Psoas muscle (tissue), 8 donors: ENCODE measurements around the gene ADAMTSL3. TPM values are rescaled to one million over a fixed set of nuclear protein-coding genes. Genes with fewer than 3 reads are reported as not detected.

Experiments
- ATAC-seq, 4 donors: fragments of 200-7000 bp; cut with Tn5 transposase; one replicate each; pipeline ENCODE4 v1.9.1; 2020; ENCODE audit warnings: moderate library complexity in 3 of 4, mild to moderate bottlenecking in 2 of 4
- DNase-seq, 2 donors: peaks; one replicate each; pipeline ENCODE4 v3.0.0-alpha.2; 2020
- H3K27ac ChIP-seq: fragments of 200-600 bp; one replicate; pipeline ENCODE4 v1.8.0; 2022
- H3K27me3 ChIP-seq, 3 donors: fragments of 200-600 bp in 1 of 3; one replicate each; pipeline versions ENCODE4 v1.6.1 to v1.8.0; 2013 to 2022; ENCODE audit warnings: low read length in 2 of 3, mild to moderate bottlenecking in 2 of 3, moderate library complexity in 1 of 3; ENCODE audit not compliant: insufficient read depth in 3 of 3
- H3K36me3 ChIP-seq, 2 donors: fragments of 200-600 bp in 1 of 2; one replicate each; pipeline versions ENCODE4 v1.6.1 to v1.8.0; 2013 to 2022; ENCODE audit warnings: low read depth in 1 of 2, mild to moderate bottlenecking in 1 of 2, moderate library complexity in 1 of 2; ENCODE audit not compliant: insufficient read depth in 1 of 2
- H3K4me1 ChIP-seq: fragments of 200-600 bp; one replicate; pipeline ENCODE4 v1.8.0; 2022
- H3K4me3 ChIP-seq: fragments of 200-600 bp; one replicate; pipeline ENCODE4 v1.8.0; 2022; ENCODE audit warnings: mild to moderate bottlenecking
- H3K9me3 ChIP-seq: fragments of 200-600 bp; one replicate; pipeline ENCODE4 v1.8.0; 2022
- WGBS, 3 donors: extraction: QIAGEN DNeasy Blood & Tissue Kit; methylation state at CpG; one replicate each; pipeline versions ENCODE4 v1.1.6 to v1.1.7; 2013; 5-methylcytosine and 5-hydroxymethylcytosine counted together
- intact Hi-C, 2 donors: fragments of 100-400 bp; cut with DNase I; formaldehyde crosslinking; loops; one replicate each; pipeline versions ENCODE4 v1.11.0 to v1.14.2; 2022
- polyA plus RNA-seq, 3 donors: library from polyadenylated mRNA; stranded (reverse); fragments of 200-250 nt; gene quantifications; one replicate each; pipeline ENCODE4 v1.2.3, GENCODE V29; 2013
- total RNA-seq, 4 donors: library from RNA; stranded (reverse); fragmentation: NEBNext Ultra II Directional in 2 of 4; extraction: Animal tissue kit (Norgen Biotek cat#: 25700) in 2 of 4; gene quantifications; one replicate each; pipeline versions ENCODE4 v1.2.1 to v1.2.4, GENCODE V29; 2021 to 2023
- TF ChIP-seq, protein P1 (sequence below): fragments of 200-600 bp; IDR thresholded peaks from one replicate; pipeline ENCODE4 v1.8.0; 2022; ENCODE audit warnings: antibody characterized with exemption
- donor health status: healthy with polysubstance abuse.
- donor health status: DM: no; HTN: no; CAD: no; lungs with moderate emphysema.
- donor health status: Bipolar disorder and iron deficiency.
- donor health status: healthy.
- donor health status: DM: yes; HTN: yes; CAD: no.
- donor health status: DM: no; HTN: no; CAD: no.
- donor health status: DM: no; HTN: no; CAD: no.
- donor health status: DM: yes; HTN: yes; CAD: no.

ADAMTSL3 gene
- total and polyA plus RNA-seq, 7 donors: 0.35 to 12.8 (median 2.1) TPM

DNA sequence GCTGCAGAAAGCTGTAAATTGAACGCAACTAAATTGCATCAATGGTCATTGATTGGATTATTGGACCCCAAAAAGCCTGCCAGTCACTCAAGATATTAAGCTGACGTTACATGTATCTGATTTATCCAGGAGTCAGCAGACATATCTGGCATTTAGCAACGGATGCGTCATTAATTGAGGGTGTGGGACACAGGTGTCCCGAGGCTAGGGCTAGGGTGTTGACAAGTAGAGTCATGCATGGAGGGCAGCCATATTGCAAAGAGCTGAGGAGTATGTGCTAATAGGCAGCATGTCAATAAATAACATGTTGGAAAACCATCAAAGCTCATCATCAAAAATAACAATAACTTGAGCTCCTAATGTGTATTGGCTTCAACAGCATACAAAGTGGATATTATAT is 347.1 kb downstream of the ADAMTSL3 start:
- DNase-seq: no peak
- Histone ChIP-seq H3K27me3 (no peaks in the 10 kb centered on the region), H3K27ac (no peak overlapping the region), H3K4me1 (no peaks in the 10 kb centered on the region), H3K4me3 (no peak overlapping the region), H3K9me3 (no peaks in the 10 kb centered on the region), H3K36me3 (no peaks in the 10 kb centered on the region)
- TF ChIP-seq, protein P1, sequence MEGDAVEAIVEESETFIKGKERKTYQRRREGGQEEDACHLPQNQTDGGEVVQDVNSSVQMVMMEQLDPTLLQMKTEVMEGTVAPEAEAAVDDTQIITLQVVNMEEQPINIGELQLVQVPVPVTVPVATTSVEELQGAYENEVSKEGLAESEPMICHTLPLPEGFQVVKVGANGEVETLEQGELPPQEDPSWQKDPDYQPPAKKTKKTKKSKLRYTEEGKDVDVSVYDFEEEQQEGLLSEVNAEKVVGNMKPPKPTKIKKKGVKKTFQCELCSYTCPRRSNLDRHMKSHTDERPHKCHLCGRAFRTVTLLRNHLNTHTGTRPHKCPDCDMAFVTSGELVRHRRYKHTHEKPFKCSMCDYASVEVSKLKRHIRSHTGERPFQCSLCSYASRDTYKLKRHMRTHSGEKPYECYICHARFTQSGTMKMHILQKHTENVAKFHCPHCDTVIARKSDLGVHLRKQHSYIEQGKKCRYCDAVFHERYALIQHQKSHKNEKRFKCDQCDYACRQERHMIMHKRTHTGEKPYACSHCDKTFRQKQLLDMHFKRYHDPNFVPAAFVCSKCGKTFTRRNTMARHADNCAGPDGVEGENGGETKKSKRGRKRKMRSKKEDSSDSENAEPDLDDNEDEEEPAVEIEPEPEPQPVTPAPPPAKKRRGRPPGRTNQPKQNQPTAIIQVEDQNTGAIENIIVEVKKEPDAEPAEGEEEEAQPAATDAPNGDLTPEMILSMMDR: no peak
- ATAC-seq: no peak
- 83 to 88% (median 88%) methylated on average over 5 of the region's 5 CpGs for WGBS, 3 donors
- intact Hi-C loops: no loop called here

DNA sequence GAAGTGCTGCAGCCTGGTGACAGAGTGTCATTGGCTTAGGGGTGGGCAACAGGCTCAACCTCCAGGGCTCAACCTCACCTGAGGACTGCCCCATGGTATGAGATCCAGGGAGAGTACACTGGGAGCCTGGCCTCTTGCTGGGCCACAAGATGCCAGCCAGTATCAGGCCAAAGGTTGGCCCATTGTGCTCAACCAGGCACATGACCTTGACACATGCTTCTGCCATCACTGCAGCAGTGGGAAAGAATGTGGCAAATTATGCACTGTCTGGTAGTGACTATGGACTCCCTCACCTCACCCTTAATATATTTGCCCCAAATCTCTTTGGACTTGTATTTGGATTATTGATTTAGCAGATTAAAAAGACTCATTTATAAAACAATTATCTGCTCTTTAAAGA is 347.7 kb downstream of the ADAMTSL3 start:
- intact Hi-C loops: no loop called here
- no peak for DNase-seq
- H3K9me3 ChIP-seq: no peaks in the 10 kb centered on the region
- no peaks in the 10 kb centered on the region for H3K36me3 ChIP-seq
- no peak overlapping the region for H3K4me3 ChIP-seq
- ATAC-seq: no peak
- no peaks in the 10 kb centered on the region for H3K4me1 ChIP-seq
- TF ChIP-seq, protein P1: no peak
- H3K27ac ChIP-seq: no peak overlapping the region
- no peaks in the 10 kb centered on the region for H3K27me3 ChIP-seq

DNA sequence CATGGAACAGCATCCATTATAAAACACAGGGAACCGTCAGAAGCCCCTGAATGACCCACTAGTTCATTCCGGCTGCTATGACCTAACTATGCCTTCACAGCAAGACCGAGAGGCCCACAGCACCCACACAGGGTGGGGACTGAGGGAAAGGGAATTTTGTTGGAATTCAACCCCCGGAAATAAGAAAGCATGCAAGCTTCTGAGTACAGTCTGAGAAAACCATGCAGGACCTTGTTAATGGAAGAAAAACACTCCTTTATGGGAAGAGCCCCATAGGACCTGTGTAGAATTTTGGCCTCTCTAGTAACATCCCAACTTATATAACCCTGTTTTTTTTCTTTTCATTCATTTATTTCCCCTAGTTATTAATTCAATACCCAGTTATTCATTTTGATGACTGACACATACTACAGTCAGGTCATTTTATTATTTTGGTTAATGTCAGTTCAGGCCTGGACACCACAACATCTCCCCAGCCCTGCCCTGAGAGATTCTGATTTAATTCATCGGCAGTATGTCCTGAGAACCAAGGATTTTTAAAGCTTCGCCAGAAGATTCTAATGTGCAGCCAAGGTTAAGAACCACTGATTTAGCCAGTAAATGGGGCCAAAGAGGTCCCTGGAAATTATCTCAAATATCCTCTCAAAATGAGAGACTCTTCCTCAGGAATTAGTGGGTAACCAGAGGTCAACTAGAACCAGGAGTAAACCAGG is 350.0 kb downstream of the ADAMTSL3 start:
- H3K27ac ChIP-seq: no peak overlapping the region
- TF ChIP-seq, protein P1: no peak
- intact Hi-C loops: no loop called here
- ATAC-seq: no peak
- no peaks in the 10 kb centered on the region for H3K36me3 ChIP-seq
- H3K4me3 ChIP-seq: no peak overlapping the region
- H3K4me1 ChIP-seq: no peaks in the 10 kb centered on the region
- 73 to 83% (median 81%) methylated on average over 6 of the region's 6 CpGs for WGBS, 3 donors
- DNase-seq: no peak
- no peaks in the 10 kb centered on the region for H3K27me3 ChIP-seq
- no peaks in the 10 kb centered on the region for H3K9me3 ChIP-seq

DNA sequence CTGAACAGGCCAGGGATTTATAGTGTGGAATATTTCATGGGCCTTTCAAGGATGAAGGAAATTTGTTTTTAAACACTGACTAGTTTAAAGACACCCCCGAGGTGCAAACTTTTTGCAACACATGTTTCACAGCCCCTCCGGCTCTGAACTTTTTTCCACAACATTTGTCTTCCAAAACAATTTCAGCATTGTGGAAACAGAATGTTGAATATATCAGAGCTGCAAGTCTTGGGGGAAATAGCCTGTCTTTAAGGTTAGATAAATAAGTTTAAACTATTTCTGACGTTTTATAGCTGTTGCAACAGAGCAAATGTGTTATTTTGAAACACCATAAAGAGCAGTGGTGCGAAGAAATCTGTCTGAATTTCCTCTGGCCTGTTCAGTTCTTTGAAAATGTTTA is 352.5 kb downstream of the ADAMTSL3 start:
- intact Hi-C loops: no loop called here
- WGBS, 3 donors: 63 to 68% (median 64%) methylated on average over 4 of the region's 4 CpGs
- no peak for ATAC-seq

More for the DNA sequence above, 352.5 kb downstream of the ADAMTSL3 start:
- Histone ChIP-seq H3K9me3 (no peaks in the 10 kb centered on the region), H3K4me1 (no peaks in the 10 kb centered on the region), H3K36me3 (no peaks in the 10 kb centered on the region), H3K4me3 (no peak overlapping the region), H3K27me3 (no peaks in the 10 kb centered on the region), H3K27ac (no peak overlapping the region)
- DNase-seq: no peak
- TF ChIP-seq, protein P1: no peak
